Stimulated activated CD4-positive, alpha-beta T cell treated with anti-CD3 and anti-CD28 coated beads, Interleukin-1b, Interleukin-23, amount 100 ng/mL, for 24 hours (primary cell): Measurements from ENCODE around the gene GFOD1.

Source experiments
- DNase-seq, 4 experiments: peaks; one replicate each; pipeline ENCODE4 v3.0.0-alpha.2; 2020; ENCODE audit warnings: low read depth in 4 of 4, low spot score in 1 of 4

The GFOD1 gene

GRCh38 chr6:13383328-13384163 lies 103.9 kb downstream of the GFOD1 start:
- DNase-seq: no peak

- DNase-seq: no peak
Observed at GRCh38 chr6:13380761-13381160, 106.6 kb downstream of the GFOD1 start.

DNA sequence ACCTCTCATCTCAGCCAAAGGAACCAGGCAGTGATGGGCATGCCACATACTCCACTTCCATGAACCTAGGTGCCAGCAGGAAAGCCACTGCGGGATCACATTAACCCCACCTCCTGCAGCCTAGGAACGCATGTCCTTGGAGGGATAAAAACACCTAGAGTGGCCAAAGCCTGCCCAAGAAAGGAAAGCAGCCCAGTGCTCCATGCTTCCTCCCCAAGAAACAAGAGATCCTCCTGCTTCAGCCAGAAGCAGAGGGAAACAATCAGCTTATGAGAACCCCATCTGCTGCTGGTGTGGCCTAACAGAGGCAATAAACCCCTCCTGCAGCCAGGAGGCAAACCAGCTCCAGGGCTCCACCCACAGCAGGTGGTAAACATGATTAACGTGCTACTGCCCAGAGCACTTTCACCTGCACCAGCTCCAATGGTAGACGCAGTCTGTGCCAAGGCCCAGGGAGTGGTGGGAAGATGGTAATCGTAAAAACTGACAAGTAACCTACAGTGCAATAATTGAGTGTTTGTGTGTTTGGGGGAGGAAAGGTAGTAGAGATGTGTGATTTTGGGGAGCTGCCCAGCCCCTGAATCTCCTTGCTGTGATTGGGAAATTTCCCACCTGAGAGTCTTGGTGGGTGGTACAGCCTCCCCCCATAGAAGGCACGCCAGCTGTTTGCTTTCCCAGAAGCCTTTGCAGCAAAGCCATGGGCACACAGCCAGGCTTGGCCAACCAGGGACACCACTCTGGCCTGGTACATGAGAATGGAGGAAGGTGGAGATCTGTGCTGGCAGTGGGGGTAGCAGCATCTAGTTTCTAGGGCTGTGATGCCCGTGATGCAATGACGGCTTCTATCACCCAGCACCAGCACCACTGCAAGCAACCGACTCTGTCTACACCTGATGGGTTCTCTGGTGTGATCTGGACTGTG lies 108.5 kb downstream of the GFOD1 start:
- DNase-seq: no peak

GRCh38 chr6:13377054-13377758 lies 110.2 kb downstream of the GFOD1 start:
- no peak for DNase-seq

DNA sequence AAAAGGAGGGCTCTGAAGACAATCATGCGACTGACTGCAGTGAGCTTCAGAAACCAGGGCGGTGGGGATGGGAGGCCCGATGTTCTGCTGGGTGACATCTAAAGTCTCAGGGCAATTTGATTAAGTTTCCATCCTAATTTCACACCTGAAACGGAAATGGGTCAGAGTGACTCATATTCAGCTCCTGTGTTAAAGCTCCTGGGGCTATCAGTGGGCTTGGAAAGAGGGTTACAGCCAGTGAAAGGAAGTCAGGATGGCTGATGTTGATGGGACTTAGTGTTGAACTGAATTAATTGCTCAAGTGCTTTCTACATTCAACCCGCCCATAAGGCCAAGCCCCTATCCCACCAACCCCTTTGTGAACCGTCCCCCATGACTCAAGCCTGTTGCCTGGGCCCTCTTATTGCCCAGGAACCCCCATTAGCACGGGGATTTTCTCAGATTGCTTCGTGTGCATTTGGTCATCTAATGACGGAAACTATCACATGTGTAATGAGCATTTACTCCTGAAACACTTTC lies 112.0 kb downstream of the GFOD1 start:
- peak in 2 of 4 experiments; percentile 27 to 30 for DNase-seq

DNA sequence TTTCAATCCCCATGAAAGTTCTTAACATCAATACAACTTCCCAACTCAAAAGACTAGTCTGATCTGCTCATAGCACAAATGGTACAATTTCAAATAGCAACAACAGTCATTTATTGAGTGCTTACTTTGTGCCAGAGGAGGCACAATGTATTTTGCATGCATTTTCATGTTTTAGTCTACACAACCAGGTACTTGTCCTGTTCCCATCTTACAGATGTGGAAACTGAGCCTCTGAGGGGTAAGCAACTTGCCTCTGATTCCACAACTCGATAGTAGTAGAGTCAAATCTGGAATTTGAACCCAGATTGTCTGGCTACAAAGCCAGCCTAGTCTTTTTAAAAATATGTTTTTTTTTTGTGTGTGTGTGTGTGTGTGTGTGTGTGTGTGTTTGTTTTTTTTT lies 113.5 kb downstream of the GFOD1 start:
- no peak for DNase-seq

- DNase-seq: no peak
Observed at GRCh38 chr6:13373488-13373886, 113.9 kb downstream of the GFOD1 start.

- DNase-seq: no peak
Observed at GRCh38 chr6:13372688-13373487, 114.5 kb downstream of the GFOD1 start.

GRCh38 chr6:13372076-13372475 lies 115.3 kb downstream of the GFOD1 start:
- DNase-seq: no peak

DNA sequence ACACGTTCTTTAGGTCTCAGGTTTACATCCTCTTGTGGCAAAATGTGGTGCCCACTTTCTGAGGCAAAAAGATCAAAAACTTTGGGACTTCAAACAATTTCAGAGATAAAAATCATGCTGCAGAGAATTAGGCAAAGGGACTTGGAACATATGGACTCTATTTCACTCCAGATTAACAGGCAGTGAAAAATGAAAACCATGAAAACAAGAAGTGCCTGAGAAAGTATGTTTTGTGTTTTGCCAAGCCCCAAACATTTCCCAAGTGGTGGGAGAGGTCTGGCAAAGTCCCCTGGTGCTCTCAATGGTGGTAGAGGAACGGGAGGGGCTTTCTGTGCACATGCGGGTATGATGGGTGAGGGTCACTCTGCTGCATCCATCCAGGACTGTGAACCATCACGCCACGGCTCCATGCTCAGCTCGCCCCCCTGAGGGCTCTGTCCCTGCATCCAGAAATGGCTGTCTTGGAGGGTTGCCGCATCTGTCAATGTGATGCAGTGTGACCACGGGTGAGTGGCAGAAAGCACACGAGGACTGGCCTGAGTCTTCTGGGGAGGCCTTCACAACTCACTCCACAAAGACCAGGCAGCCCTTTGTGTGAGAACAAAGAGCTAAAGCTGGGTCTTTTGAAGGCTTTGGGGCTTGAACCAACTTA lies 115.9 kb downstream of the GFOD1 start:
- no peak for DNase-seq

- DNase-seq: no peak
Observed at GRCh38 chr6:13370623-13371022, 116.8 kb downstream of the GFOD1 start.

DNA sequence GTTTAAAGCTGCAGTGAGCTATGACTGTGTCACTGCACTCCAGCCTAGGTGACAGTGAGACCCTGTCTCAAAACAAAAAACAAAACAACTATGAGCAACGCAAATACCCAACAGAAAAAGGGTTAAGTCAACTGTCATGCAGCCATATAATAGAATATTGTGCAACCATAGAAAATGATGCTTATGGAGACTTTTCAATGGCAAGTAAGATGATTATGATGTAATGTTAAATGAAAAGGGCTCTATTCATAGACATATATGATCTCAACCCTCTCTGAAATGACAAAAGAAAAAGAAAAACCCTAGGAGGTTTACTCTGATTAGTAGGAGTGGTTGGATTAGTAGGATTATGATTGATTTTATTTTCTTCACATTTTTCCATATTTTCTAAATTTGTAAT lies 117.8 kb downstream of the GFOD1 start:
- DNase-seq: no peak

- DNase-seq: no peak
Observed at GRCh38 chr6:13368731-13369115, 118.7 kb downstream of the GFOD1 start.

- DNase-seq: no peak
Observed at GRCh38 chr6:13368079-13368730, 119.2 kb downstream of the GFOD1 start.

DNA sequence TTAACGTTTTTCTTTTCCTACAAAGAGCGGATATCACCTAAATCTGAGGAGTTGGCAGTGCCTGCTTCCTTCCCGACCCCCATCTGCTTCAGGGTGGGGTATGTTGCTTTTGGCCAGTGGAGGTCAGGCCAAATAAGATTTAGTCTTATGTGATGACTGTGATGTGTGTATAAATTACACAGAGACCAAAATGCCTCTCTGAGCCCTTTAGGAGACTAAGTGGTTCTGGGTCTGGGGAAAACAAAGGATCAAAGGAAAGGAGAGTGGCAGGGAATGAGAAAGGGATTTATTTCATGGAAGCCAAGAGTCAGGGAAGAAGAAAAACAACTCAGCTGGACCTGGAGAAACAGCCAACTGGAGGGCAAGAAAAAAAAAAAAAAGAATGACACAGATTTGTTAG lies 120.0 kb downstream of the GFOD1 start:
- no peak for DNase-seq

DNA sequence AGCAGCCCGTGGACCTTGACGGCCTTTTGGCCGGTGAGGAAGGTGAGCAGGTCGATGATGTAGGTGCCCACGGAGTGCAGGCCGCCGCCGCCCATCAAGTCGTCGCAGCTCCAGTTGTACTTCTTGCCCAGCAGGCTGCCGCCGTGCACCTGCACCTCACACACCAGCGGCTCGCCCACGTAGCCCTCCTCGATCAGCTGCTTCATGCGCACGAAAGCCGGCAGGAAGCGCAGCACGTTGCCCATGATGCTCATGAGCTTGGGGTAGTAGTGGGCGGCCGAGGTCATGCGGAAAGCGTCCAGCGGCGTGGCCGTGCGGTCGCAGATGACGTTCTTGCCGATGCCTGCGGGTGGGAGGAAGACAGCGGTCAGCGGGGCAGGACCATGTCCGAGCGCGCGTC lies 122.1 kb downstream of the GFOD1 start:
- no peak for DNase-seq

DNA sequence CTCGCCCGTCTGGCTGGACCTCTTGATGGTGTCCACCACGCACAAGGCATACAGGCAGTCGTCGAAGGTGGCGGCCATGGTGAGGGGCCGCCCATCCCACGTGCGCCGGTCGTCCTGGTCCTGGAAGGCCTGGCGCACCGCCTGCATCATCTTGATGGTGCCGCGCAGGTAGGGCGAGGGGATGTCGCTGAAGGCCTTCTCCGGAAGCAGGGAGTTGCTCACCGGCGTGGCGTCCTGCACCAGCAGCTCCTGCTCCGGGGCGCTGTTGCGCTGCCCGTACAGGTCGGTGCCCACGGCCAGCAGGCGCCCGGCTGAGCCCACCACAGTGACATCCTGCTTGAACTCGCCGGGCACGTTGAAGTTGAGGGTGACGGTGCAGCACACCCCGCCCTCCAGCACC lies 122.6 kb downstream of the GFOD1 start:
- DNase-seq: no peak

DNA sequence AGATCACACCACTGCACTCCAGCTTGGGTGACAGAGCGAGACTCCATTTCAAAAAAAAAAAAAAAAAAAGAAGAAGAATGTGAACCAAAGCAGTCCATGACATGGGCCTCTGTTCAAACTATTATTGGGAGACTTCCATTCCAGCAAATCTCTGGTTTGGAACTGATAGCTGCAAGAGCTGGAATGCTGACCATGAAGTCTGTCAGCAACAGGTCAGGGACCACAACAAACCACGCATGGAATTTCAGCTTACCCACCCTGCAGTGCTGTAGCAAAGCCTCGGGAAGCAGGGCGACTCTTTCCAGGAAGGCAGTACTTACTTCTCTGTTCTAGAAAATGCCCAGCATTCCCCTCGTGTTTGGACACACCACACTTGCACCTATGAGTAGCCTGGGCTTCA lies 125.0 kb downstream of the GFOD1 start:
- no peak for DNase-seq
